Fibroblast of mammary gland (primary cell): ENCODE results near the gene FHIT.

ENCODE experiments used
- DNase-seq: peaks from one replicate; pipeline ENCODE4 v3.0.0-alpha.2; 2010; ENCODE audit warnings: low read depth
- H3K4me3 ChIP-seq: 2 replicates; pipeline ENCODE4 v1.5.1; 2011; ENCODE audit warnings: low read depth, mild to moderate bottlenecking, low read length, moderate library complexity; ENCODE audit not compliant: control insufficient read depth
- TF ChIP-seq, protein P1 (sequence below): conservative IDR thresholded peaks from 2 replicates; pipeline ENCODE4 v1.5.1; 2011; ENCODE audit warnings: low read depth, low read length, inconsistent platforms; ENCODE audit not compliant: control insufficient read depth, insufficient read depth

Gene FHIT

DNA sequence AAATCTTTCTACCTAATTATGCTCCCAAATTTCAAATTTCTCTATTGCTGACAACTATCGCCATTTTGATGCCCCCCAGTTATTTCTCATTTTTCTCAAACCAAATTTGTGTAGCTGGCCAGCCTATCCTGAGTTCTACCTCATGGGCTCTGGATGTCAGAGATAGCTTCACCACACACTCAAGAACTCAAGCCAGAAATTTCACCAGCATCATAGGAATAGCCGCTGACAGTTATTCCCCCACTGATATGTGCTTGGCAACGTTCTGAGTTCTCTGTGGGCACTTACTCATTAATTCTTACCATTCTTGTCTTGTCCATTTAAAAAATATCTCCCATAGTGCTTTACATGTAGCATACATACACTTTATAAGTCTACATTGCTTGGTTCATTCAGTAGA, 264.7 kb downstream of the FHIT start:
- DNase-seq, result no peak
- TF ChIP-seq, protein P1, sequence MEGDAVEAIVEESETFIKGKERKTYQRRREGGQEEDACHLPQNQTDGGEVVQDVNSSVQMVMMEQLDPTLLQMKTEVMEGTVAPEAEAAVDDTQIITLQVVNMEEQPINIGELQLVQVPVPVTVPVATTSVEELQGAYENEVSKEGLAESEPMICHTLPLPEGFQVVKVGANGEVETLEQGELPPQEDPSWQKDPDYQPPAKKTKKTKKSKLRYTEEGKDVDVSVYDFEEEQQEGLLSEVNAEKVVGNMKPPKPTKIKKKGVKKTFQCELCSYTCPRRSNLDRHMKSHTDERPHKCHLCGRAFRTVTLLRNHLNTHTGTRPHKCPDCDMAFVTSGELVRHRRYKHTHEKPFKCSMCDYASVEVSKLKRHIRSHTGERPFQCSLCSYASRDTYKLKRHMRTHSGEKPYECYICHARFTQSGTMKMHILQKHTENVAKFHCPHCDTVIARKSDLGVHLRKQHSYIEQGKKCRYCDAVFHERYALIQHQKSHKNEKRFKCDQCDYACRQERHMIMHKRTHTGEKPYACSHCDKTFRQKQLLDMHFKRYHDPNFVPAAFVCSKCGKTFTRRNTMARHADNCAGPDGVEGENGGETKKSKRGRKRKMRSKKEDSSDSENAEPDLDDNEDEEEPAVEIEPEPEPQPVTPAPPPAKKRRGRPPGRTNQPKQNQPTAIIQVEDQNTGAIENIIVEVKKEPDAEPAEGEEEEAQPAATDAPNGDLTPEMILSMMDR, result no peak
- no peak overlapping the region for H3K4me3 ChIP-seq

DNA sequence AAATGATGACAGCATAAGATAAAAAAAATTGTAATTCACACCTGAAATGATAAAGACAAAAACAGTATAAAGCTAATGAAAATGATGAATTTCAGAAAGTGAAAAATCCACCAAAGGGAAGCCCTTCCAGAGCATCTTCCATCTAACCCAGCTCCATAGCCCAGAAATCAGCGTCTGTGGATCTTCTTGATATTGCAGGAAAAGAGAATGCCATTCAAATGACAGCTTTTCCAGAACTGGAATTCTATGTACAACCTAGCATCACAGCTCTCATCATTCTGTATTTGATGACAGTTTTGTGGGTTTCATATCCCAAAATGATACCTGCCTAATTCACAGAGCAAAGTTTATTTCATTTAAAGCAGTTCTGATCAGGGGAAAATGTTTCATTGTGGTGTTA, 267.3 kb downstream of the FHIT start:
- H3K4me3 ChIP-seq, result no peak overlapping the region
- DNase-seq, result no peak
- TF ChIP-seq, protein P1, result no peak

DNA sequence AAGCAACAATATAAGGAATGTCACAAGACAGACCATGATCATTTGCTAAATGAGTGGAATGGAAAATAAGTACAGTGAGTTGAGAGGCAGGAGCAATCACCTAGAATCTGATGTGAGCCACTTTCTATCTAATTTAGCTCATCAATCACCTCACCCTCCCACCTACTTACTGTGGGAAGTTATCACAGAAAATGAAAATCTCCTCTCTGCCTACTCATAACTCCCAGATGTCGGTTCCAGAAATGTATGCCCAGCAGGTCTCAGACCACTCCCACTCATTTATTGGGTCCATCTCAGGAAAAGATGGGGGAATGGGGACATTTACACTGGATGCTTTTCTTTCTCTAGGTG, 270.9 kb downstream of the FHIT start:
- no peak overlapping the region for H3K4me3 ChIP-seq
- no peak for DNase-seq
- TF ChIP-seq, protein P1, result no peak

DNA sequence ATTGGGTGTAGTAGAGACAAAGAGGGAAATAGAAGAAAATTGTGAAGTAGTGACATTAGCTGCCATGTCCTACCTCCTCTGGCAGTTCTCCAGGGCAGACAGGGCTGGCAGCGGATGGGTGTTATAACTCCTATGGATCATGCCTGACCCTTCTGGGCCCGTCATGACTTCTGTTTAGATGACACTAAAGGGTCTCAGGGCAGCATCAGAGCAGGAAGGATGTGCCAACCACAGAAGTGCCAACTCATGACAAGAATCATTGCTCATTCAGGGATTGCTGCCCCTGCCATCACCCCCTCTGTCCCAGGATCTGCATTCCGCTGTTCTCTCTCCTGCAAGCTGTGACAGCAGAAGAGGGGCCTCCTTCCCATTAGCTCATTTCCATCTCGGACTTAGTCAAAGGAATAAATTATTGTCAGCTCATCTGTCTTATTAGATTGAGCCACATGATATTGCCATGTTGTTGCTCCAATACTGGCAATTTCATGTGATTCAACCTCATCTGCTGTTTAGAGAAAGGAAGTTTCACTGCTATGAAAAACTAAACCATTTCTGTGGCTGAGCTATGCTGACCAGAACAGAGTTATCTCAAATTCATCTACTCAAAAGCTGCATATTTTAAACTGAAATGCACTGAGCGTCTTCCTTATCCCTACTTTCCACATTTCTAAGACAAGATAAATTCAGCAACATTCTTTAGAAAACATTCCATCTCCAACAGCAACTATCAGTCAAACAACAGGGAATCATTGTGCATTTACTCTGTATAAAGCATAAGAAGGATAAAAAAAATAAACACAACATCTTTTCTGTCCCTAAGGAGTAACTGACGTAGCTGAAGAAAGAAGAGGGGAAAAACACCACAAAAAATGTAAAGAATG, 271.6 kb downstream of the FHIT start:
- TF ChIP-seq, protein P1, result no peak
- H3K4me3 ChIP-seq, result no peak overlapping the region
- peak; percentile 37 for DNase-seq

DNA sequence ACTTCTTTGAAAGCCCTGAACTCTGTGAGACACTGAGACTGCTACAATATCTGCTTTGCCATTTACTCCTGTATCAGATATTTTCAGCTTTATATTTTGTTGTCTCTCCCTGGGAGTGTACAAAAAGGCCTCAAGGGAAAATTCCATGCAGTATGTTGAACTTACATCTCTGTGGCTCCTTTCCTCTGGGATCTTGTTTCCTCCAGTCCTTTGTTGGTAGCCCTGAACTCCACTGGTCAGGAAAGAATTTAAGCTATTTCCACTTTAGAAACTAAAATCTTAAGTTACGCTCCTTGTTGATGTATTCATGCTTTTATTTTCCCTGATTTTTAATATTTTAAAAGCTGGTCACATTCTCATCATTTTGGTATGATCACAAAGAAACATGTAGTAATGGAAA, 277.9 kb downstream of the FHIT start:
- TF ChIP-seq, protein P1, result no peak
- no peak overlapping the region for H3K4me3 ChIP-seq
- no peak for DNase-seq

DNA sequence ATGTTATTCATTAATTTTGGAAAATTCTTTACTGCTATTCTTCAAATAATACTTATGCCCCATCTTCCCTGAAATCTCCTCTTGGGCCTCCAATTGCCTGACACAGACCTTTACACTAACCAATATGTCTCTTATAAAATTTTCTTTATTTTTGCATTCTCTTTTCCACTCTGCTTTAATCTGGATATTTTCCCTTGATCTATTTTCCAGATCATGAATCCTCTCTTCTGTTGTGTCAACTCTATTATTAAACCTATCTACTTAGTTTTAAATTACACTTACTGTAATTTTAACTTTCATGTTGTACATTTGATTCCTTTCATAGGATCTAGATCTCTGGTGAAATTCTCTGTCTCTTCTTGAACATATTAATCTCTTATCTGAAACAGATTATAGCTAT, 278.7 kb downstream of the FHIT start:
- no peak for DNase-seq
- H3K4me3 ChIP-seq, result no peak overlapping the region
- TF ChIP-seq, protein P1, result no peak
